ENCODE results near the gene GALNT9.

GRCh38 chr12:132248453-132249167 lies 80.8 kb downstream of the GALNT9 start:
- TF ChIP-seq CTCF (IDR thresholded peaks at IDR 0.05; ENCODE audit: borderline replicate concordance, extremely low read depth, low read length, poor library complexity, severe bottlenecking): no peak
- TF ChIP-seq EZH2 (IDR thresholded peaks at IDR 0.05; ENCODE audit: borderline replicate concordance, low read depth, low read length, severe bottlenecking): no peak

All from DND-41 (cell line).